Mesenchymal stem cell (in vitro differentiated cells and primary cell): ENCODE results near the gene GALM.

ENCODE experiments used
- DNase-seq: peaks from one replicate; pipeline ENCODE4 v3.0.0-alpha.2; 2013
- H2AFZ ChIP-seq: one replicate; pipeline ENCODE4 v1.6.1; 2013; ENCODE audit warnings: low read depth, mild to moderate bottlenecking, control low read depth, inconsistent platforms, low read length, moderate library complexity
- H2AK5ac ChIP-seq: 2 replicates; pipeline ENCODE4 v1.6.1; 2013; ENCODE audit warnings: low read length, moderate library complexity, mild to moderate bottlenecking, inconsistent platforms; ENCODE audit not compliant: severe bottlenecking
- H2BK120ac ChIP-seq: one replicate; pipeline ENCODE4 v1.6.1; 2013; ENCODE audit warnings: low read depth, mild to moderate bottlenecking, inconsistent platforms, low read length, moderate library complexity
- H2BK12ac ChIP-seq, 2 experiments: one replicate each; pipeline ENCODE4 v1.6.1; 2013; ENCODE audit warnings: inconsistent platforms in 2 of 2, low read length in 2 of 2, mild to moderate bottlenecking in 2 of 2, moderate library complexity in 2 of 2, control low read depth in 1 of 2
- H2BK15ac ChIP-seq: one replicate; pipeline ENCODE4 v1.6.1; 2013; ENCODE audit warnings: mild to moderate bottlenecking, low read depth, inconsistent platforms; ENCODE audit not compliant: poor library complexity, severe bottlenecking
- H2BK5ac ChIP-seq: 2 replicates; pipeline ENCODE4 v1.6.1; 2013; ENCODE audit warnings: low read depth, mild to moderate bottlenecking, low read length, control low read depth, inconsistent platforms; ENCODE audit not compliant: poor library complexity, severe bottlenecking
- H3K14ac ChIP-seq, 2 experiments: one replicate each; pipeline ENCODE4 v1.6.1; 2013; ENCODE audit warnings: inconsistent platforms in 2 of 2, low read length in 2 of 2, control low read depth in 1 of 2, mild to moderate bottlenecking in 1 of 2, moderate library complexity in 1 of 2
- H3K18ac ChIP-seq, 2 experiments: one replicate each; pipeline ENCODE4 v1.6.1; 2013; ENCODE audit warnings: inconsistent platforms in 2 of 2, low read length in 2 of 2, control low read depth in 1 of 2, low read depth in 1 of 2, mild to moderate bottlenecking in 1 of 2
- H3K23ac ChIP-seq, 2 experiments: one replicate each; pipeline ENCODE4 v1.6.1; 2013; ENCODE audit warnings: inconsistent platforms in 2 of 2, low read length in 2 of 2, mild to moderate bottlenecking in 2 of 2, moderate library complexity in 2 of 2, control low read depth in 1 of 2
- H3K27ac ChIP-seq: 2 replicates; pipeline ENCODE4 v1.5.1; 2013; ENCODE audit warnings: mild to moderate bottlenecking, moderate library complexity, low read length, control low read depth, inconsistent platforms; ENCODE audit not compliant: poor library complexity, severe bottlenecking
- H3K27me3 ChIP-seq, 2 experiments: 2 replicates each; pipeline versions ENCODE4 v1.6.1 to v1.7.0; 2013; ENCODE audit warnings: low read length in 2 of 2, mild to moderate bottlenecking in 2 of 2, moderate library complexity in 2 of 2, control low read depth in 1 of 2, inconsistent platforms in 1 of 2; ENCODE audit not compliant: control insufficient read depth in 1 of 2, insufficient read depth in 1 of 2
- H3K36me3 ChIP-seq, 2 experiments: 2 replicates each; pipeline versions ENCODE4 v1.6.1 to v1.7.0; 2013; ENCODE audit warnings: low read length in 2 of 2, control low read depth in 1 of 2, inconsistent platforms in 1 of 2, low read depth in 1 of 2, mild to moderate bottlenecking in 1 of 2; ENCODE audit not compliant: insufficient read depth in 2 of 2, control insufficient read depth in 1 of 2
- H3K4ac ChIP-seq, 2 experiments: one replicate each; pipeline ENCODE4 v1.6.1; 2013; ENCODE audit warnings: inconsistent platforms in 2 of 2, low read length in 2 of 2, mild to moderate bottlenecking in 2 of 2, moderate library complexity in 2 of 2, control low read depth in 1 of 2, low read depth in 1 of 2
- H3K4me1 ChIP-seq: 2 replicates; pipeline ENCODE4 v1.6.1; 2013; ENCODE audit warnings: low read depth, low read length, control low read depth; ENCODE audit not compliant: control insufficient read depth, insufficient read depth
- H3K4me2 ChIP-seq: 2 replicates; pipeline ENCODE4 v1.6.1; 2013; ENCODE audit warnings: low read length, mild to moderate bottlenecking, inconsistent platforms; ENCODE audit not compliant: poor library complexity, severe bottlenecking
- H3K4me3 ChIP-seq, 2 experiments: 2 replicates each; pipeline versions ENCODE4 v1.5.1 to v1.7.0; 2013; ENCODE audit warnings: low read length in 2 of 2, mild to moderate bottlenecking in 2 of 2, control low read depth in 1 of 2, low read depth in 1 of 2; ENCODE audit not compliant: insufficient read depth in 1 of 2
- H3K79me1 ChIP-seq: replicated peaks from 2 replicates; pipeline ENCODE4 v1.6.1; 2013; ENCODE audit warnings: mild to moderate bottlenecking, control low read depth, low read length, inconsistent platforms; ENCODE audit not compliant: poor library complexity, severe bottlenecking
- H3K9ac ChIP-seq: 2 replicates; pipeline ENCODE4 v1.7.0; 2013; ENCODE audit warnings: mild to moderate bottlenecking, low read length, moderate library complexity
- H3K9me3 ChIP-seq: 2 replicates; pipeline ENCODE4 v1.7.0; 2013; ENCODE audit warnings: mild to moderate bottlenecking, low read length; ENCODE audit not compliant: control insufficient read depth
- H4K8ac ChIP-seq: one replicate; pipeline ENCODE4 v1.6.1; 2013; ENCODE audit warnings: inconsistent platforms, mild to moderate bottlenecking, low read length, moderate library complexity
- H4K91ac ChIP-seq: one replicate; pipeline ENCODE4 v1.6.1; 2013; ENCODE audit warnings: mild to moderate bottlenecking, low read length, inconsistent platforms
- WGBS: methylation state at CpG from one replicate; pipeline ENCODE4 v1.1.7; 2013; ENCODE audit warnings: mixed read lengths; 5-methylcytosine and 5-hydroxymethylcytosine counted together

Gene GALM

GRCh38 chr2:38697116-38697840 lies 31.4 kb downstream of the GALM start:
- no peak overlapping the region for H3K4me2 ChIP-seq
- no peak overlapping the region for H3K9ac ChIP-seq
- H3K9me3 ChIP-seq: no peaks in the 10 kb centered on the region
- 97% methylated on average over 8 of the region's 8 CpGs for WGBS
- no peak overlapping the region for H3K4me3 ChIP-seq
- H3K23ac ChIP-seq: no peak overlapping the region
- no peak overlapping the region for H4K8ac ChIP-seq
- no peak for DNase-seq
- no peaks in the 10 kb centered on the region for H3K27me3 ChIP-seq
- H2BK12ac ChIP-seq: no peak overlapping the region
- no peak overlapping the region for H2AFZ ChIP-seq
- no peak overlapping the region for H3K27ac ChIP-seq
- H3K79me1 ChIP-seq: peaks cover 2% of the 10 kb centered on the region
- no peak overlapping the region for H3K4ac ChIP-seq
- no peak overlapping the region for H3K14ac ChIP-seq
- no peak overlapping the region for H4K91ac ChIP-seq
- H3K4me1 ChIP-seq: peaks cover 7% of the 10 kb centered on the region
- H2AK5ac ChIP-seq: no peak overlapping the region
- no peak overlapping the region for H2BK5ac ChIP-seq
- no peak overlapping the region for H2BK120ac ChIP-seq
- no peak overlapping the region for H2BK15ac ChIP-seq
- no peaks in the 10 kb centered on the region for H3K36me3 ChIP-seq
- H3K18ac ChIP-seq: no peak overlapping the region

GRCh38 chr2:38698467-38699003 lies 32.6 kb downstream of the GALM start:
- H3K4ac ChIP-seq: no peak overlapping the region
- no peak overlapping the region for H2BK12ac ChIP-seq
- H3K27ac ChIP-seq: no peak overlapping the region
- no peaks in the 10 kb centered on the region for H3K27me3 ChIP-seq
- no peak overlapping the region for H3K9ac ChIP-seq
- no peaks in the 10 kb centered on the region for H3K36me3 ChIP-seq
- H2BK120ac ChIP-seq: no peak overlapping the region
- no peak overlapping the region for H4K8ac ChIP-seq
- peaks cover 6% of the 10 kb centered on the region for H3K4me1 ChIP-seq
- 98% methylated on average over 4 of the region's 5 CpGs for WGBS
- no peak overlapping the region for H2AK5ac ChIP-seq
- H3K18ac ChIP-seq: no peak overlapping the region
- H3K14ac ChIP-seq: no peak overlapping the region
- no peaks in the 10 kb centered on the region for H3K9me3 ChIP-seq
- no peak overlapping the region for H2BK5ac ChIP-seq
- DNase-seq: no peak
- H4K91ac ChIP-seq: no peak overlapping the region
- H2AFZ ChIP-seq: no peak overlapping the region
- no peak overlapping the region for H3K4me2 ChIP-seq
- H3K23ac ChIP-seq: no peak overlapping the region
- H2BK15ac ChIP-seq: no peak overlapping the region
- no peak overlapping the region for H3K4me3 ChIP-seq
- H3K79me1 ChIP-seq: no peaks in the 10 kb centered on the region

GRCh38 chr2:38700113-38700785 lies 34.3 kb downstream of the GALM start:
- Histone ChIP-seq H2BK12ac (no peak overlapping the region), H2BK15ac (no peak overlapping the region), H3K27me3 (no peaks in the 10 kb centered on the region), H2AK5ac (no peak overlapping the region), H3K4me1 (peaks cover 8% of the 10 kb centered on the region), H3K79me1 (no peaks in the 10 kb centered on the region), H4K8ac (no peak overlapping the region), H3K9ac (no peak overlapping the region), H2BK5ac (no peak overlapping the region), H3K4me3 (no peak overlapping the region), H3K18ac (no peak overlapping the region), H4K91ac (no peak overlapping the region), H3K9me3 (no peaks in the 10 kb centered on the region), H3K36me3 (no peaks in the 10 kb centered on the region), H3K27ac (no peak overlapping the region), H2AFZ (no peak overlapping the region), H3K4ac (no peak overlapping the region), H3K23ac (no peak overlapping the region), H2BK120ac (no peak overlapping the region), H3K4me2 (no peak overlapping the region), H3K14ac (no peak overlapping the region)
- WGBS: 94% methylated on average over 8 of the region's 9 CpGs
- no peak for DNase-seq

GRCh38 chr2:38700881-38701458 lies 35.1 kb downstream of the GALM start:
- Histone ChIP-seq H4K91ac (no peak overlapping the region), H2BK12ac (no peak overlapping the region), H3K4me3 (no peak overlapping the region), H2AFZ (no peak overlapping the region), H3K23ac (no peak overlapping the region), H3K36me3 (peaks cover 0 to 3% of the 10 kb centered on the region in 2 experiments), H2AK5ac (no peak overlapping the region), H2BK15ac (no peak overlapping the region), H3K4me1 (peaks cover 8% of the 10 kb centered on the region), H3K9ac (no peak overlapping the region), H3K27me3 (no peaks in the 10 kb centered on the region), H2BK5ac (no peak overlapping the region), H3K18ac (no peak overlapping the region), H2BK120ac (no peak overlapping the region), H3K4ac (no peak overlapping the region), H3K79me1 (no peaks in the 10 kb centered on the region), H3K27ac (no peak overlapping the region), H3K14ac (no peak overlapping the region), H4K8ac (no peak overlapping the region), H3K9me3 (no peaks in the 10 kb centered on the region), H3K4me2 (no peak overlapping the region)
- DNase-seq: no peak
